GM18505 (cell line): ENCODE measurements around the gene ST6GALNAC6.
"Not testable (repeated sequence)": the region's sequence is repeated elsewhere in the genome, so short reads cannot be mapped to it uniquely, and the experiment has no call there.

Experiments
- ATAC-seq: cut with Tn5 transposase; IDR thresholded peaks from one replicate; pipeline ENCODE4 v1.9.1; 2021; ENCODE audit not compliant: unreplicated experiment
- POLR2A ChIP-seq: IDR thresholded peaks from 4 replicates; pipeline ENCODE4 v1.6.1; 2011; ENCODE audit warnings: borderline replicate concordance; ENCODE audit not compliant: insufficient read depth, insufficient read length; ENCODE audit errors: extremely low read depth

Gene ST6GALNAC6

GRCh38 chr9:127841087-127841835 is 58.1 kb downstream of the ST6GALNAC6 start:
- no peak for ATAC-seq
- TF ChIP-seq POLR2A = no peak

DNA sequence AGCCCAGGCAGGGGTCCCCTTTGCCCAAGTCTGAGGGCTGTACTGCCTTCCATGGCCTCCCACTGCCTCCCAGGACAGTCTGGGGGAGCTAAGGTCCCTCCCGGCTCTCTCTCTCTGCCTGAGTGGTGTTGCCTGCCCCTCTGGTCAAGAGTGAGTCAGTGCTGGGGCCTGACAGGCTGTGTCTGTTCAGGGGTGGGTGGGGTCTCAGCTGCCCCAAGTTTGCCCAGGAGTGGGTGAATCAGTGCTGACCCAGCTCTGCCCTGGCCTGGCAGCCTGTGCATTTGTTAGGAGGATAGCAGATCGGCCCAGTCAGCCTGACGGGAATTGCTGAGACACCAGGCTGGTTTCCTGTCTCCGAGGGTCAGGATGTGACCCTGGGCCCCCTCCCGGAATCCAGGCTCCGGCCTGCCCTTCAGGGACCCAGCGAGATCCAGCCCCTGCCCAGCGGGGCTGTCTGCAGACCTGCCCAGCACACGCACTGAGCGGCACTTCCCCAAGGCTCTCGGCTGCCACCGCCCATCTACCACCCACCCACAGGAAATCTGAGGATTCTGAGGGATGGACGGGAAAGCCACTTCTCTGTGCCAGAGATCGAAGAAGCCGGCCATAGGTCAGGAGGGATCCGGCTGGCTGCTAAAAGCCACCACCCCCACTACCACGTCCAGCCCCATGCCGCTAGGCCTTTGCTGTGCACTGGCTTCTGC is 60.9 kb downstream of the ST6GALNAC6 start:
- no peak for TF ChIP-seq POLR2A
- no peak for ATAC-seq

DNA sequence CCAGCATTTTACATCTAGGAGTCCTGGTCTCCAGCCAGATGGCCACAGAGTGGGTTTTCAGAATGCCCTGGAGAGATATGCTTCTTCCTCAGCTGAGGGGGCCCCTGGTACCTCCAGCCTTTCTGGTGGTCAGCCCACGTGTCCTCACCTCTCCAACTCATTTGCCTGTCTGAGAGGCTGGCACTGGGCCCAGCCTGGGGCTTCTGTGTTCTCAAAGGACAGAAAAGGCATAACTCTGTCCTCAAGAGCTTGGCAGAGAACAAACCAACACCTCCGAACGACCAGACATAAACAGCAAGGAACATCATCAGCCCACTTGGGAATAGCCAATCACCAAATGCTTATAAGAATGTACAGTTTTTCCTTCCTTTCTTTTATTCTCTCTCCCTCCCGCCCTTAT is 62.1 kb downstream of the ST6GALNAC6 start:
- no peak for TF ChIP-seq POLR2A
- no peak for ATAC-seq

DNA sequence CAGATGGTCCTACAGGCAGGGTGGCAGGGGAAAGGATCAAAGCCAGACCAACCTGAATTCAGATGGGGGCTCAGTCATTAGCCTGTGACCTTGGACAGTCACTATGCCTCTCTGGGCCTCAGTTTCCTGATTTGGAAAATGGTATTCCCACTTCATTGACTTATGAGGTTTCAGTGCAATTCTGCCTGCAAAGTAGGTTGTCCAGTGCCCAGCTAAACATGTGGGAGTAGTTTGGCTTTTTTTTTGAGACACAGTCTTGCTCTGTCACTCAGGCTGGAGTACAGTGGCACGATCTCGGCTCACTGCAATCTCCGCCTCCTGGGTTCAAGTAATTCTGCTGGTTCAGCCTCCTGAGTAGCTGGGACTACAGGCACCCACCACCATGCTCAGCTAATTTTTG is 62.8 kb downstream of the ST6GALNAC6 start:
- not testable (repeated sequence) for ATAC-seq

- TF ChIP-seq POLR2A = no peak
- ATAC-seq = no peak
Measured at GRCh38 chr9:127835991-127836516, 63.3 kb downstream of the ST6GALNAC6 start.
